GM23338 (cell line): Measurements from ENCODE around the gene SMIM35. TPM values are rescaled to one million over a fixed set of nuclear protein-coding genes. Genes with fewer than 3 reads are reported as not detected.

Experiments
- ATAC-seq: fragments of 200-7000 bp; cut with Tn5 transposase; 3 replicates; pipeline ENCODE4 v1.9.1; 2020
- DNase-seq: peaks from one replicate; pipeline ENCODE4 v3.0.0-alpha.2; 2015; ENCODE audit warnings: low spot score
- H2AFZ ChIP-seq: fragments of 200-600 bp; sonication (generic); 2 replicates; pipeline ENCODE4 v1.8.0; 2016; ENCODE audit warnings: antibody characterized with exemption, mild to moderate bottlenecking, moderate library complexity
- H3F3A ChIP-seq: fragments of 200-600 bp; sonication (generic); replicated peaks from 2 replicates; pipeline ENCODE4 v1.8.0; 2017; ENCODE audit warnings: antibody characterized with exemption, mixed run types, low read depth
- H3K27ac ChIP-seq: fragments of 200-600 bp; sonication (generic); 2 replicates; pipeline ENCODE4 v1.6.1; 2016; ENCODE audit warnings: low read depth
- H3K27me3 ChIP-seq: fragments of 200-600 bp; sonication (generic); 2 replicates; pipeline ENCODE4 v1.8.0; 2016; ENCODE audit warnings: mild to moderate bottlenecking, mixed run types, moderate library complexity; ENCODE audit not compliant: insufficient read depth
- H3K36me3 ChIP-seq: fragments of 200-600 bp; sonication (generic); 2 replicates; pipeline ENCODE4 v1.8.0; 2016; ENCODE audit warnings: mild to moderate bottlenecking; ENCODE audit not compliant: insufficient read depth
- H3K4me1 ChIP-seq: fragments of 200-600 bp; sonication (generic); 2 replicates; pipeline ENCODE4 v1.8.0; 2016; ENCODE audit warnings: mild to moderate bottlenecking, moderate library complexity; ENCODE audit not compliant: insufficient read depth
- H3K4me2 ChIP-seq: fragments of 200-600 bp; sonication (generic); 2 replicates; pipeline ENCODE4 v1.7.1; 2017; ENCODE audit warnings: mixed run types
- H3K4me3 ChIP-seq: fragments of 200-600 bp; sonication (generic); 2 replicates; pipeline ENCODE4 v1.6.1; 2016; ENCODE audit warnings: mixed run types
- H3K79me2 ChIP-seq: fragments of 200-600 bp; sonication (generic); replicated peaks from 2 replicates; pipeline ENCODE4 v1.8.0; 2017; ENCODE audit warnings: mild to moderate bottlenecking; ENCODE audit not compliant: insufficient read depth
- H3K9me2 ChIP-seq: fragments of 200-600 bp; sonication (generic); 2 replicates; pipeline ENCODE4 v1.8.0; 2017; ENCODE audit not compliant: insufficient read depth
- H4K20me1 ChIP-seq: fragments of 200-600 bp; sonication (generic); replicated peaks from 2 replicates; pipeline ENCODE4 v1.8.0; 2017; ENCODE audit warnings: mild to moderate bottlenecking; ENCODE audit not compliant: insufficient read depth
- H3K27ac Mint-ChIP-seq: 2 replicates; pipeline ENCODE4 v1.8.0; 2020; ENCODE audit warnings: inconsistent platforms, mild to moderate bottlenecking, moderate library complexity, mixed read lengths
- H3K27me3 Mint-ChIP-seq: 3 replicates; pipeline ENCODE4 v1.8.0; 2022; ENCODE audit warnings: low read depth, mild to moderate bottlenecking, moderate library complexity, mixed read lengths, inconsistent platforms; ENCODE audit not compliant: insufficient read depth, poor library complexity
- H3K36me3 Mint-ChIP-seq: 3 replicates; pipeline ENCODE4 v1.8.0; 2021; ENCODE audit warnings: low read depth, mild to moderate bottlenecking, inconsistent platforms, moderate library complexity, mixed read lengths
- H3K4me1 Mint-ChIP-seq: 3 replicates; pipeline ENCODE4 v1.8.0; 2020; ENCODE audit warnings: mild to moderate bottlenecking, inconsistent platforms, mixed read lengths
- H3K4me3 Mint-ChIP-seq: 3 replicates; pipeline ENCODE4 v1.8.0; 2021; ENCODE audit warnings: moderate library complexity, mild to moderate bottlenecking, inconsistent platforms, mixed read lengths
- H3K9me3 Mint-ChIP-seq: 3 replicates; pipeline ENCODE4 v1.8.0; 2020; ENCODE audit warnings: moderate library complexity, mild to moderate bottlenecking, inconsistent platforms, mixed read lengths
- EZH2 ChIP-seq: fragments of 200-600 bp; sonication (generic); IDR thresholded peaks from one replicate; pipeline ENCODE4 v1.8.0; 2017; ENCODE audit warnings: antibody characterized with exemption, mild to moderate bottlenecking, low read depth; ENCODE audit not compliant: unreplicated experiment
- NANOG ChIP-seq: IDR thresholded peaks from 2 replicates; pipeline ENCODE4 v1.6.1; 2016; ENCODE audit warnings: antibody characterized with exemption, borderline replicate concordance
- STAT1 ChIP-seq: IDR thresholded peaks from one replicate; pipeline ENCODE4 v1.6.1; 2016; ENCODE audit warnings: antibody characterized with exemption; ENCODE audit not compliant: unreplicated experiment
- ZNF114 ChIP-seq: fragments of 250-450 bp; sonication (Bioruptor Pico); IDR thresholded peaks from 2 replicates; pipeline ENCODE4 v1.5.0; 2020; ENCODE audit warnings: mild to moderate bottlenecking, moderate library complexity
- polyA plus RNA-seq: library from polyadenylated mRNA; unstranded; fragments of >200 nt; fragmentation: Nextera tagmentation; extraction: Ambion mirVana; gene quantifications from 2 replicates; pipeline ENCODE4 v1.2.1, GENCODE V29; 2016
- total RNA-seq: library from RNA; depleted of rRNA; stranded (reverse); fragments of >200 nt; shearing (Covaris generic); gene quantifications from 2 replicates; pipeline ENCODE4 v1.2.3, GENCODE V29; 2014
- TF ChIP-seq, protein P1 (sequence below): fragments of 250-450 bp; sonication (Bioruptor Pico); IDR thresholded peaks from 2 replicates; pipeline ENCODE4 v1.5.0; 2020; ENCODE audit warnings: mild to moderate bottlenecking, moderate library complexity
- TF ChIP-seq, protein P2 (sequence below): IDR thresholded peaks from 2 replicates; pipeline ENCODE4 v1.6.1; 2016; ENCODE audit warnings: antibody characterized with exemption

SMIM35 gene
- total and polyA plus RNA-seq, 2 experiments from 2014 or later, result not detected

DNA sequence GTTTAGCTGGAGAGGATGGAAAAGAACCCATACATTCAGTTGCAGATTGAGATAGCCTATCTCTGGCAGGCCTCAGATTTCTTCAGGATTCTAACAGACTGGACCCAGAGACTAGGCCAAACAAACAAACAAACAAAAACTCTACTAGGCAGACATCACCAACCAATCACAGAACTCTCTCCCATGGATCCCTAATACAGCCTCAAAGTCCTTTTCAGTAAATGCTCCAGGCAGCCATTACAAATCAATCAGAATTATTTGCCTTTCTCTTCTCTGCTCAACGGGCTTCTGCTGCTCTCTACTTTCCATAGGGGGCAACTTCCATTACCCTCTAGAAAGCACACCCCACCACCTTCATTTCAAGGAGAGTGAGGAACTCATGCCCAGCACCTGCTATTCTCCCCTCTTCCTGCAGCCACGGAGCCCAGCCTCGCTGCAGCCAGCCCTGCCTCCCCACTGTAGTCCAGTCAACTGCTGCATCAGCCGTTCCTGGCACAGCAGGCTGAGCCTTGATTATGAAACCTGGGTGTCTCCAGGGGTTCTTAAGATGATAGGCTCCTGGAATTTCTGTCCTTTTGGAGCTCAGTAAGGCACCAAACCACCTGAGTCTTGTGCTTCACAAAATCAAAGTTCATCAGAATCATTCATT, 19.0 kb upstream of the SMIM35 start:
- no peak overlapping the region for H3K27ac Mint-ChIP-seq
- Histone ChIP-seq H4K20me1 (no peaks in the 10 kb centered on the region), H3K36me3 (no peaks in the 10 kb centered on the region), H3K27ac (no peak overlapping the region), H3F3A (no peaks in the 10 kb centered on the region), H3K4me1 (no peaks in the 10 kb centered on the region), H2AFZ (no peak overlapping the region), H3K9me2 (peaks cover 3% of the 10 kb centered on the region; the same call in 1 of the 2 replicates), H3K4me3 (no peak overlapping the region), H3K27me3 (no peaks in the 10 kb centered on the region), H3K4me2 (no peak overlapping the region), H3K79me2 (no peaks in the 10 kb centered on the region)
- H3K36me3 Mint-ChIP-seq, result no peaks in the 10 kb centered on the region; the same call in 2 of the 3 replicates
- H3K27me3 Mint-ChIP-seq, result peaks cover 11% of the 10 kb centered on the region
- peaks cover 18% of the 10 kb centered on the region for H3K4me1 Mint-ChIP-seq
- DNase-seq, result no peak
- TF ChIP-seq ZNF114 (CRISPR knock-in tag) (no peak), STAT1 (no peak), NANOG (no peak), EZH2 (no peak)
- TF ChIP-seq, protein P1, sequence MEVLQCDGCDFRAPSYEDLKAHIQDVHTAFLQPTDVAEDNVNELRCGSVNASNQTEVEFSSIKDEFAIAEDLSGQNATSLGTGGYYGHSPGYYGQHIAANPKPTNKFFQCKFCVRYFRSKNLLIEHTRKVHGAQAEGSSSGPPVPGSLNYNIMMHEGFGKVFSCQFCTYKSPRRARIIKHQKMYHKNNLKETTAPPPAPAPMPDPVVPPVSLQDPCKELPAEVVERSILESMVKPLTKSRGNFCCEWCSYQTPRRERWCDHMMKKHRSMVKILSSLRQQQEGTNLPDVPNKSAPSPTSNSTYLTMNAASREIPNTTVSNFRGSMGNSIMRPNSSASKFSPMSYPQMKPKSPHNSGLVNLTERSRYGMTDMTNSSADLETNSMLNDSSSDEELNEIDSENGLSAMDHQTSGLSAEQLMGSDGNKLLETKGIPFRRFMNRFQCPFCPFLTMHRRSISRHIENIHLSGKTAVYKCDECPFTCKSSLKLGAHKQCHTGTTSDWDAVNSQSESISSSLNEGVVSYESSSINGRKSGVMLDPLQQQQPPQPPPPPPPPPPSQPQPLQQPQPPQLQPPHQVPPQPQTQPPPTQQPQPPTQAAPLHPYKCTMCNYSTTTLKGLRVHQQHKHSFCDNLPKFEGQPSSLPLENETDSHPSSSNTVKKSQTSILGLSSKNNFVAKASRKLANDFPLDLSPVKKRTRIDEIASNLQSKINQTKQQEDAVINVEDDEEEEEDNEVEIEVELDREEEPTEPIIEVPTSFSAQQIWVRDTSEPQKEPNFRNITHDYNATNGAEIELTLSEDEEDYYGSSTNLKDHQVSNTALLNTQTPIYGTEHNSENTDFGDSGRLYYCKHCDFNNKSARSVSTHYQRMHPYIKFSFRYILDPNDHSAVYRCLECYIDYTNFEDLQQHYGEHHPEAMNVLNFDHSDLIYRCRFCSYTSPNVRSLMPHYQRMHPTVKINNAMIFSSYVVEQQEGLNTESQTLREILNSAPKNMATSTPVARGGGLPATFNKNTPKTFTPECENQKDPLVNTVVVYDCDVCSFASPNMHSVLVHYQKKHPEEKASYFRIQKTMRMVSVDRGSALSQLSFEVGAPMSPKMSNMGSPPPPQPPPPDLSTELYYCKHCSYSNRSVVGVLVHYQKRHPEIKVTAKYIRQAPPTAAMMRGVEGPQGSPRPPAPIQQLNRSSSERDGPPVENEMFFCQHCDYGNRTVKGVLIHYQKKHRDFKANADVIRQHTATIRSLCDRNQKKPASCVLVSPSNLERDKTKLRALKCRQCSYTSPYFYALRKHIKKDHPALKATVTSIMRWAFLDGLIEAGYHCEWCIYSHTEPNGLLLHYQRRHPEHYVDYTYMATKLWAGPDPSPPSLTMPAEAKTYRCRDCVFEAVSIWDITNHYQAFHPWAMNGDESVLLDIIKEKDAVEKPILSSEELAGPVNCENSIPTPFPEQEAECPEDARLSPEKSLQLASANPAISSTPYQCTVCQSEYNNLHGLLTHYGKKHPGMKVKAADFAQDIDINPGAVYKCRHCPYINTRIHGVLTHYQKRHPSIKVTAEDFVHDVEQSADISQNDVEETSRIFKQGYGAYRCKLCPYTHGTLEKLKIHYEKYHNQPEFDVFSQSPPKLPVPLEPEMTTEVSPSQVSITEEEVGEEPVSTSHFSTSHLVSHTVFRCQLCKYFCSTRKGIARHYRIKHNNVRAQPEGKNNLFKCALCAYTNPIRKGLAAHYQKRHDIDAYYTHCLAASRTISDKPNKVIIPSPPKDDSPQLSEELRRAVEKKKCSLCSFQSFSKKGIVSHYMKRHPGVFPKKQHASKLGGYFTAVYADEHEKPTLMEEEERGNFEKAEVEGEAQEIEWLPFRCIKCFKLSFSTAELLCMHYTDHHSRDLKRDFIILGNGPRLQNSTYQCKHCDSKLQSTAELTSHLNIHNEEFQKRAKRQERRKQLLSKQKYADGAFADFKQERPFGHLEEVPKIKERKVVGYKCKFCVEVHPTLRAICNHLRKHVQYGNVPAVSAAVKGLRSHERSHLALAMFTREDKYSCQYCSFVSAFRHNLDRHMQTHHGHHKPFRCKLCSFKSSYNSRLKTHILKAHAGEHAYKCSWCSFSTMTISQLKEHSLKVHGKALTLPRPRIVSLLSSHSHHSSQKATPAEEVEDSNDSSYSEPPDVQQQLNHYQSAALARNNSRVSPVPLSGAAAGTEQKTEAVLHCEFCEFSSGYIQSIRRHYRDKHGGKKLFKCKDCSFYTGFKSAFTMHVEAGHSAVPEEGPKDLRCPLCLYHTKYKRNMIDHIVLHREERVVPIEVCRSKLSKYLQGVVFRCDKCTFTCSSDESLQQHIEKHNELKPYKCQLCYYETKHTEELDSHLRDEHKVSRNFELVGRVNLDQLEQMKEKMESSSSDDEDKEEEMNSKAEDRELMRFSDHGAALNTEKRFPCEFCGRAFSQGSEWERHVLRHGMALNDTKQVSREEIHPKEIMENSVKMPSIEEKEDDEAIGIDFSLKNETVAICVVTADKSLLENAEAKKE (CRISPR knock-in tag), result no peak
- TF ChIP-seq, protein P2, sequence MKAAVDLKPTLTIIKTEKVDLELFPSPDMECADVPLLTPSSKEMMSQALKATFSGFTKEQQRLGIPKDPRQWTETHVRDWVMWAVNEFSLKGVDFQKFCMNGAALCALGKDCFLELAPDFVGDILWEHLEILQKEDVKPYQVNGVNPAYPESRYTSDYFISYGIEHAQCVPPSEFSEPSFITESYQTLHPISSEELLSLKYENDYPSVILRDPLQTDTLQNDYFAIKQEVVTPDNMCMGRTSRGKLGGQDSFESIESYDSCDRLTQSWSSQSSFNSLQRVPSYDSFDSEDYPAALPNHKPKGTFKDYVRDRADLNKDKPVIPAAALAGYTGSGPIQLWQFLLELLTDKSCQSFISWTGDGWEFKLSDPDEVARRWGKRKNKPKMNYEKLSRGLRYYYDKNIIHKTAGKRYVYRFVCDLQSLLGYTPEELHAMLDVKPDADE, result no peak
- H3K9me3 Mint-ChIP-seq, result no peaks in the 10 kb centered on the region
- no peak overlapping the region for H3K4me3 Mint-ChIP-seq
- no peak for ATAC-seq
